Measurements from ENCODE around the gene PNLDC1.

The PNLDC1 gene

GRCh38 chr6:159800141-159800865 is at the start of gene PNLDC1:
PNLDC1 (plus strand) TSS chr6:159800276; CDS start chr6:159800308, 32 bp downstream.
- Mint-ChIP-seq H3K4me3 (no peak within 1 kb of the TSS), H3K27ac (no peak within 1 kb of the TSS), H3K9me3 (no peaks in the 10 kb centered on the region), H3K27me3 (ENCODE audit: low read depth) (no peaks in the 10 kb centered on the region), H3K4me1 (ENCODE audit: low read depth) (no peaks in the 10 kb centered on the region), H3K36me3 (ENCODE audit: low read depth) (peaks cover 34% of the 10 kb centered on the region)
- DNase-seq (ENCODE audit: low spot score): no peak

- Mint-ChIP-seq H3K4me3 (no peak overlapping the region), H3K27me3 (ENCODE audit: low read depth) (no peaks in the 10 kb centered on the region), H3K27ac (no peak overlapping the region), H3K4me1 (ENCODE audit: low read depth) (peaks cover 5% of the 10 kb centered on the region), H3K36me3 (ENCODE audit: low read depth) (peaks cover 60% of the 10 kb centered on the region), H3K9me3 (no peaks in the 10 kb centered on the region)
- no peak for DNase-seq (ENCODE audit: low spot score)
Observed at GRCh38 chr6:159751448-159751847, 48.6 kb upstream of the PNLDC1 start.

DNA sequence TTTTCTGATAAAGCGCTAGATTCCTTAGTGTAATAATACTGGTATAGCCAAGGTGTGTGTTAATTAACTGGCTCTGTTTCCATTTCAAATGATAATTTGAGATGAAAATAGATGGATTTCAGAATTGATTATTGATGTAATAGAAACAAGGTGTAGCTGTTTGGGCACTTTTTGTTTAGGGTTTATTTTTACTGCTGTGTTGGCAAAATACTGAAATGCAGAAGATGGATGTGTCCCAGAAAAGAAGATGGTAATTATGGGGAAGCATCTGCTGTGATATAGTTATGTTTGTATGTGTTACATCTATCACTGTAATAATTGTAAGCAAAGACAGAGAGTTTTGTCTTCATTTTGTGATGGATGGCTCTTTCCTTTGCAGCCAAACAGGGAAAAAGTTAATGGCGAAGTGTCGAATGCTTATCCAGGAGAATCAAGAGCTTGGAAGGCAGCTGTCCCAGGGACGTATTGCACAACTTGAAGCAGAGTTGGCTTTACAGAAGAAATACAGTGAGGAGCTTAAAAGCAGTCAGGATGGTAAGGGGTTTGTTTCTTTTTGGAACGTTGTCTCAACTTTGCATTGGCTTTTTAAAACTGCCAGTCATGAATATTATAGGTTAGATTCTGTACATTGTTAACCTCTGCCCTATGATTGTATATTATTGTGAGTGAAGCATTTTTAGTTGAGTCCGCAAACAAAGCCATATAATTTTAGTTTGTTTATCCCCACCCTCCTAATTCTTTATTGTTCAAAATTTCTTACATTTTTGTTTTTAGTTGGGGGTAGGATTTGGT is 46.8 kb upstream of the PNLDC1 start:
- Mint-ChIP-seq H3K4me3 (no peak overlapping the region), H3K4me1 (ENCODE audit: low read depth) (peaks cover 9% of the 10 kb centered on the region), H3K9me3 (no peaks in the 10 kb centered on the region), H3K27me3 (ENCODE audit: low read depth) (no peaks in the 10 kb centered on the region), H3K27ac (peak overlapping the region; percentile 5), H3K36me3 (ENCODE audit: low read depth) (peaks cover 64% of the 10 kb centered on the region)
- DNase-seq (ENCODE audit: low spot score): no peak

GRCh38 chr6:159754401-159754800 is 45.7 kb upstream of the PNLDC1 start:
- DNase-seq (ENCODE audit: low spot score): no peak
- H3K36me3 Mint-ChIP-seq (ENCODE audit: low read depth): peaks cover 58% of the 10 kb centered on the region
- peaks cover 14% of the 10 kb centered on the region for H3K4me1 Mint-ChIP-seq (ENCODE audit: low read depth)
- H3K27ac Mint-ChIP-seq: no peak overlapping the region
- H3K9me3 Mint-ChIP-seq: no peaks in the 10 kb centered on the region
- H3K27me3 Mint-ChIP-seq (ENCODE audit: low read depth): no peaks in the 10 kb centered on the region
- H3K4me3 Mint-ChIP-seq: no peak overlapping the region

GRCh38 chr6:159754959-159755914 is 44.8 kb upstream of the PNLDC1 start:
- Mint-ChIP-seq H3K36me3 (ENCODE audit: low read depth) (peaks cover 55% of the 10 kb centered on the region), H3K4me3 (no peak overlapping the region), H3K27ac (peak overlapping the region; percentile 62), H3K9me3 (no peaks in the 10 kb centered on the region), H3K27me3 (ENCODE audit: low read depth) (no peaks in the 10 kb centered on the region), H3K4me1 (ENCODE audit: low read depth) (peaks cover 19% of the 10 kb centered on the region)
- DNase-seq (ENCODE audit: low spot score): no peak

GRCh38 chr6:159756508-159756907 is 43.6 kb upstream of the PNLDC1 start:
- Mint-ChIP-seq H3K36me3 (ENCODE audit: low read depth) (peaks cover 61% of the 10 kb centered on the region), H3K4me1 (ENCODE audit: low read depth) (peaks cover 30% of the 10 kb centered on the region), H3K4me3 (no peak overlapping the region), H3K9me3 (no peaks in the 10 kb centered on the region), H3K27ac (no peak overlapping the region), H3K27me3 (ENCODE audit: low read depth) (no peaks in the 10 kb centered on the region)
- DNase-seq (ENCODE audit: low spot score): no peak

DNA sequence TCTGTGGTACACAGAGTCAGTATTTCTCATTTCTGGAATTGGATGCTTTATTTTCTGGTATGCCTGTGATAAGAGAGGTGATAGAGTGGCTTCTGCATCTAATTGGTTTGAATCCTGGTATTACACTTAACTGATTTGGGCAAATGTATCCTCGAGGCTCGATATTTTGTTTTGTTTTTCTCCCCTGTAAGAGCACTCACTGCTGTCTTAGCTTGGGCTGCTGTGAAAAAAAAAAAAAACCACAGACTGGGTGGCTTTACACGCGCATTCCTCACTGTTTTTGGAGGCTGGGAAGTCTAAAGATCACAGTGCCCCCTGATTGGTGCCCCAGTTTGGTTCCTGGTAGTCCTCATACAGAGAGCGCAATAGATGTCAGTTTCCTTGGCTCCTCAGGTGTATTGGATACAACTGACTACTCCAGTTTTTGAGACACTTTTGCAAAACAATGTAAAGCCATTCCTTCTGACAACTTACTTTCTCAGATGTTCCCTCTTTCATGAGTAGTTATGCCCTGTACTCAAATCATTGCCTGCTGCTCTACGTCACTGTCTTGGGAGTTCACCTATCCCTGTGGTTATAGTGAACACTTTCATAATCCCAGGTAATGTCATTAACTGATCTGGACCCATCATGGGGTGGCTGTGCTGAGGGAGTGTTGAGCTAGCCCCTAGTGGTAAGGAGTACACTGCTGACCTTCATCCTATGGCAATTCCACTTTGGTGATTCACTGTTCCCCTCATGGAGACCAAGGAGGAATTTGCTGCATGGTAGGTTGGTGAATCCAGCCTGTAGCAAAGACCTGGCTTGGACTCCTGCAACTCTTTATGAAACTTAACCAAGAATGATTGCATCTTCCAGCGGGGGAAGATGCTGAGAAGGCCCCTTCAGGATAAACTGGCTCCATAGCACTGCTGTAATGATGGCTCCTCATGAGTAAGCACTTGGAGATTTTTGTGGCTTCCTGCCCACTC is 41.8 kb upstream of the PNLDC1 start:
- no peaks in the 10 kb centered on the region for H3K27me3 Mint-ChIP-seq (ENCODE audit: low read depth)
- H3K4me3 Mint-ChIP-seq: no peak overlapping the region
- no peaks in the 10 kb centered on the region for H3K9me3 Mint-ChIP-seq
- H3K27ac Mint-ChIP-seq: peak overlapping the region; percentile 23
- DNase-seq (ENCODE audit: low spot score): no peak
- peaks cover 58% of the 10 kb centered on the region for H3K36me3 Mint-ChIP-seq (ENCODE audit: low read depth)
- H3K4me1 Mint-ChIP-seq (ENCODE audit: low read depth): peaks cover 35% of the 10 kb centered on the region

GRCh38 chr6:159759645-159760044 is 40.4 kb upstream of the PNLDC1 start:
- H3K9me3 Mint-ChIP-seq: no peaks in the 10 kb centered on the region
- DNase-seq (ENCODE audit: low spot score): no peak
- peaks cover 59% of the 10 kb centered on the region for H3K36me3 Mint-ChIP-seq (ENCODE audit: low read depth)
- peak overlapping the region; percentile 44 for H3K27ac Mint-ChIP-seq
- H3K4me1 Mint-ChIP-seq (ENCODE audit: low read depth): peaks cover 36% of the 10 kb centered on the region
- peak overlapping the region; percentile 12 for H3K4me3 Mint-ChIP-seq
- H3K27me3 Mint-ChIP-seq (ENCODE audit: low read depth): no peaks in the 10 kb centered on the region

DNA sequence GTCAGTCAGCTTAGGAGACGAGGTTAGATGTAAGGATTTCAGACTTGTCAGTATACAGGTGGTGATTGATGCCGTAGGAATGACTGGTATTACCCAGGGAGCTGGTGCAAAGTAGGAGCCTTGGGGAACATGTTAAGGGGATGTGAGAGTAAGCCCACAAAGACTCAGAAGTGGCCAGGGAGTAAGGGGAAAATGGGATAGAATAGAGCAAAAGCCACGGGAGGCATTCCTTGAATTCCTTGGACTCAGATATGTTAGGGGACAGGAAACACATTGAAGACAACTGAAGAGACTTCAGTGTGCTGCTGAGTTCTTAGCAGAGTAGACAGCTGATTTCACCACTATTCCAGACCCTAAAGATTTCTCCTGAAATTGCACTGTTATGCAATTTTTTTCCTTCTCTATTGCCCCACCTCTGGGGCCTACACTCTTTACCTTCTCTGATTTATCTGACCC is 39.4 kb upstream of the PNLDC1 start:
- Mint-ChIP-seq H3K4me3 (peak overlapping the region; percentile 90), H3K4me1 (ENCODE audit: low read depth) (peaks cover 38% of the 10 kb centered on the region), H3K9me3 (no peaks in the 10 kb centered on the region), H3K27ac (peak overlapping the region; percentile 98), H3K27me3 (ENCODE audit: low read depth) (no peaks in the 10 kb centered on the region), H3K36me3 (ENCODE audit: low read depth) (peaks cover 54% of the 10 kb centered on the region)
- no peak for DNase-seq (ENCODE audit: low spot score)

GRCh38 chr6:159761129-159761872 is 38.8 kb upstream of the PNLDC1 start:
- DNase-seq (ENCODE audit: low spot score): no peak
- H3K9me3 Mint-ChIP-seq: no peaks in the 10 kb centered on the region
- H3K36me3 Mint-ChIP-seq (ENCODE audit: low read depth): peaks cover 52% of the 10 kb centered on the region
- peak overlapping the region; percentile 90 for H3K4me3 Mint-ChIP-seq
- peaks cover 42% of the 10 kb centered on the region for H3K4me1 Mint-ChIP-seq (ENCODE audit: low read depth)
- no peaks in the 10 kb centered on the region for H3K27me3 Mint-ChIP-seq (ENCODE audit: low read depth)
- H3K27ac Mint-ChIP-seq: peak overlapping the region; percentile 98

- H3K36me3 Mint-ChIP-seq (ENCODE audit: low read depth): peaks cover 55% of the 10 kb centered on the region
- peak within 1 kb of the TSS; percentile 95 for H3K4me3 Mint-ChIP-seq
- H3K4me1 Mint-ChIP-seq (ENCODE audit: low read depth): peaks cover 49% of the 10 kb centered on the region
- no peaks in the 10 kb centered on the region for H3K27me3 Mint-ChIP-seq (ENCODE audit: low read depth)
- DNase-seq (ENCODE audit: low spot score): peak; percentile 93
- peak within 1 kb of the TSS; percentile 98 for H3K27ac Mint-ChIP-seq
- H3K9me3 Mint-ChIP-seq: no peaks in the 10 kb centered on the region
Observed at GRCh38 chr6:159761873-159762680, 38.0 kb upstream of the PNLDC1 start, which contains the start of gene ACAT2. ACAT2 (plus strand) TSS chr6:159762045; CDS start chr6:159762088, 43 bp downstream.
